ENCODE results near the gene PPIC. TPM values are rescaled to one million over a fixed set of nuclear protein-coding genes. Genes with fewer than 3 reads are reported as not detected.
"Not testable (repeated sequence)": the region's sequence is repeated elsewhere in the genome, so short reads cannot be mapped to it uniquely, and the experiment has no call there.

PPIC gene
- polyA plus RNA-seq, 1 donor: 28.0 TPM

DNA sequence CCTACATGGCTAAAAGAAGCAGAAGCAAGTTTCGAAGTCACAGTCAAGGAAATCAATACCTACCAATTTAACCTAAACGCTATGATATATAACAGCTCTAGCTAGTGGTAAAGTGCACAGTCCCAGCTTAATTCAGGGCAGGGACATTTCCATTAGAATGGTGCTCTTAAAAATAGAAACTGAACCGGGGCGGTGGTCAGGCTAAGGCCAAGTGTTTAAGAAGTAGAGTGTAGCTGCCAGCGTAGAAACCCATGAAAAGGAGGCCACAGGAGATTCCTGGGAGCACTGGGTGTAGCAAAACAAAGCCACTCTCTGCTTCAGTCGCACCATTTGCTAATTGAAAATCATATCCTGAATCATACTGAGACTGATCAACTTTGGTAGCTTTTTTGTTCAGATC, 28.8 kb downstream of the PPIC start:
- no peak for DNase-seq (ENCODE audit: low read depth)

DNA sequence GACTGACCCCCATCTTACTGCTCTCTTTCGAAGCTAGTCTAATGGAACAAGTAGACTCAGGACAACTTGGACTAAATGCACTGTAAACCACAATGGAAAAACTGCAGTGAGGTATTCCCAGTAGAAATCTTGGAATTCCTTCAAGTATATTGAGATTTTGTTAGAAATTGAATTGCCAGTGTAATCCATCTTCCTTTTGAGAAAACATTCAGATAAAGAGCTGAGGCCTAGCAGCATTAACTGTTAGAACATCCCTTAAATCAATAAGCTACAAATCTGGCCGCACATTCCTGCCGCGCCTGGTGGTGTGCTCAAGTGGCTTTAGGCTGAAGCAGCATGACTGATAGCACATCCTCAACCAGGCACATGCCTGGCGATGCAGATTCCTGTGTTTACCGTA, 29.3 kb downstream of the PPIC start:
- no peak for DNase-seq (ENCODE audit: low read depth)

DNA sequence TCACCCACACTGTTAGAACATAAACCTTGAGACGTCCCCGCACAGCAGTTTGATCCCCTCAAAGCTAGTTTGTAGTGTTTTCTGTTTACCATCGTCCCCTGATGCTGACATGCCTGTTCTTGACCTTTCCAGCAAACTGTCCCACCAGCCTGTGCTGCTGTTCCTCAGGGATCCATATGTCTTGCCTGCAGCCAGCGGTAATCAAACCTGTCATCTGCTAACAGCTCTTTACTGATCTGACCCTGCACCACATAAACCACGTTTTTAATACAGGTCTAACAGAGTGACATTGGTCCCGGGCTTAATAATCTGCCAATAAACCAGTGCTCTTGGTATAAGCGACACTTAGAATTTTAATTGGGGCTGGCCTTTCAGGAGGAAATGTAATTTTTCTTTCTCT, 34.7 kb downstream of the PPIC start:
- no peak for DNase-seq (ENCODE audit: low read depth)

DNA sequence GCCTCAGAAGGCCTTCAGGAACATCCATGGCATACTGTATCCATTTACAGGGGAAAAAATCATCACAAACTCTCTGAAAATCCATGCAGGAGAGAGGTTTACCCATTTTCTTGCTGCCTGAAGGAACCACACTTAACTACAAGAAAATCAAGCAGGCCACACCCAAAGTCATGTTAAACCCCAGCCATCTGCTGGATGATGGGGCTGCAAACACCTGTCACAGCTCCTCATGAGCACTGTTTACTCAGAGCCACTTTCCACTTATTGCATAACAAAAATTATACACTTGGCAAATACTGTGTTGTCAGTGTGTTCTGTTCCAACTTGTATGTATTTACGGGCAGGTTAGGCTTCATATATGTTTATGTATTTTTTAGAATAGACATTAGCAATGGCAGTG, 35.8 kb downstream of the PPIC start:
- DNase-seq (ENCODE audit: low read depth): no peak

DNA sequence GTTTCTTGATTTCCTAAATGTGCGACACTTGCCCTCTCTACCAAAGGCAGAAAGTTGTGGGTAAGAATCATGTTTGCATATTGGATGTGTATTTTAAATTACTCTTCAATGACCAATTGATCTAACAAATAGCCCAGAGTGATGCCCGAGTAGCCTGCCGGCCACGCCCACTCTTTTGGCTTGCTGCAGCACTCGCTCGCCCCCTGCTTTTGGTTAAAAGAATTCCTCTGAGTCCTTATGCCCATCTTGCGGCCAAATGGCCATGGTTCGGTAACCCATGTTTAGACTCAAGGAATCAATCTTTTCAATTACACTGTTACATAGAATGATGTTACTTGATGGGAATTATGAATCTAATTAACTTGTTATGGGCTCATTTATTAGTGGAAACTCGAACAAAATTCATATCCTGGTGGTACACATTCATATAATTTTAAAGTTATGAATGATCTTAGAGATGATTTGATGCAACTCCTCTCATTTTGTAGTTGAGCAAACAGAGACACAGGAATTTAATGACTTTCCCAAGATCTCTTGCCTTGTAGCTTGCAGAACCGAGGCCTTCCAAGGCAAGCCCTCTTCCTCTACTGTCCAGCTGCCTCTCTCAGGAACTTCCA, 36.5 kb downstream of the PPIC start:
- DNase-seq (ENCODE audit: low read depth): no peak

DNA sequence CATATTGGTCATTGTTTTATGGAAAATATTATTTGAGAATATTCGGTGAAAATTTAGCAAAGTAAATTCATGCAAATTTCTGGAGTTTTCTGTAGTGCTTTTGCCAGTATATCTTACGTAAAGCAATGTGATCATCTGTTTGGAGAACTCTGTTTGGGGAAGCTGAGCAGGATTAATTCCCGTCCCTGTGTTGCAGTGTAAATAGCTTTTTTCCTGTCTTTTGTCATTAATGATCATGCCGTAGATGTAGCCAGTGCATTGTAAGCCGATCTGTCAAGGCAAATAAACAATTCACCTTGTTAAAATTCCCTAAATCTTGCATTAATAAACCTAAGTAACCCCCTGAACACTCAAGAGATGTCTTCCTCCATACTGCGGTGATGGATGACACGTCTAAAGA, 39.2 kb downstream of the PPIC start:
- DNase-seq (ENCODE audit: low read depth): no peak

DNA sequence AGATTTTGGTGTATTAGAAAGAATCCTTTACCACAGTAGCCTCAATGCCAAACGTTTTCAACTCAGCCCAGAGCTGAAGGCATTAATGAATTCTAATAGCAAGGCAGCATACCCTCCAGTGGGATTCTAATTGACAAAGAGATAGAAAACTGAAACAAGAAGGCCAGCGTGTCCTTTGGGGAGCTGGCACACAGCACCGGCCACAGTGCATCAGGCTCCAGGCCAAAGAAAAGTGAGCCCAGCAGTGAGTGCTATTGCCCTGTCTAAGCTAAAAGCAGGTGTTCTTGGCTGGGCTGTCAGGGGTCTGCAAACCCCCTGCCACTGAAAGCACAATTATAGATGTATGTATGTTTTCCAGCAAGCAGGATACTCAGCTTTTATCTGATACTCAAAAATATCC, 40.4 kb downstream of the PPIC start:
- DNase-seq (ENCODE audit: low read depth): no peak

DNA sequence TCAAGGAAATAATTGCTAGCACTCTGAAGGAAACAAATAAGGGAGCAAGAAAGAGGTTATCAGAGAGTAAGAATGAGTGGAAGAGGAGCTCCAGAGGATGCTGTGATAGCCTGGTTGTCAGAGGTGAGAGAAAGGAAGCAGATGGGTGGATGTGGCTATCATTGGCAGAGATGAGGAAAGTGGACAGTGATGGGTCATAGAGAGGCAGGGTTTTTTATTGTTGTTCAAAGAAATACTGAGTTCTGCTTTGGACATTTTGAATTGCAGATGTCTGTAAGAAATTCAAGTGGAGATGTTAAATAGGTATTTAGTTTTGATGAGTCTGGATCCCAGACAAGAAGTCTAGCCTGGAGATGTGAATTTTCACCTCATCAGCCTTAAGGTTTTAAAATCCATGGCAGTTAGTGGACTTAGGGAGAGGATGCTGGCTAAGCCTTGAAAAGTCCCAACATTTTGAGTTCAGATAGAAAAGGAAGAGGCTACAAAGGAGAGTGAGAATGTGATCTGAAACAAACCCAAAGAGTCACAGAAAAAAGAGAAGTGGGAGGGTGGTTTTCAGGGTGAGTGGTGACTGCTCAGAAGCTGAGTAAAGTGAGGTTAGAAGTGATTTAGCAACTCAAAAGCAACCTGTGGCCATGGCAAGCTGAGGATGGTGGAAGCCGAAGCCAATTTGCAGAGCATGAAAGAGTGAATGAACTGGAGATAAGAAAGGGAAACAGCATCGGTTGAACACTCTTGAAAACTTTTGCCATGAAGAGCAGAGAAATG, 50.4 kb downstream of the PPIC start:
- DNase-seq (ENCODE audit: low read depth): no peak

DNA sequence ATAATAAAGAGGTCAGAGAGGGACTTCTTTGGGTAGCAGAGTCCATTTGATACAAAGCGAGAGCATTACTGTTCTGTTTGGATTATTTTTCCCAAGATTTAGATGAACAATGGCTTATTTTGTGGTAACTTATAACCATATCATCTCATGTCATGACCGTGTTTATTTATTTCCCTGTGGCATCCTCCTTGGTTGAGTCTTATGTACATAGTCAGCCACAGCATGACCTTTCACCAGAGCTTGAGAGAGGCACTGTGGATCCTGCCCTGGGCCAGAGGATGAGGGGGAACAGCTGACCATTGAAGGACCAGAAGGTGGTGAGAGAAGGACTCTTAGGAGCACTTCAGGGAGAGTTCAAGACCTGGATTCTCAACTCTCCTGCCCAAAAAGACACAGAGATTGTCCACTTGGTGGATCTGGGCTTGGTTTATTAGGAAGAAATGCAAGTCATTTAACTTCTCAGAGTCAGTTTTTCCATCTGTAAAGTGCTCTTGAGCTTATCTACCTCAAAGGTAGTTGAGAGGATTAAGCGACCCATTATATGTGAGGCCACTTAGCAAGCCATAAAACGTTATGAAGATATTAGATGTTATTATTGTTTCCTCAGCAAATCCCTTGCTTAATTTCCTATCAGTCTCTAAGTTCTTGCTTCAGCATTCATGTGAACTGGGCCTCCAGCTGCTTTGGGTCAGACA, 51.4 kb downstream of the PPIC start:
- no peak for DNase-seq (ENCODE audit: low read depth)

DNA sequence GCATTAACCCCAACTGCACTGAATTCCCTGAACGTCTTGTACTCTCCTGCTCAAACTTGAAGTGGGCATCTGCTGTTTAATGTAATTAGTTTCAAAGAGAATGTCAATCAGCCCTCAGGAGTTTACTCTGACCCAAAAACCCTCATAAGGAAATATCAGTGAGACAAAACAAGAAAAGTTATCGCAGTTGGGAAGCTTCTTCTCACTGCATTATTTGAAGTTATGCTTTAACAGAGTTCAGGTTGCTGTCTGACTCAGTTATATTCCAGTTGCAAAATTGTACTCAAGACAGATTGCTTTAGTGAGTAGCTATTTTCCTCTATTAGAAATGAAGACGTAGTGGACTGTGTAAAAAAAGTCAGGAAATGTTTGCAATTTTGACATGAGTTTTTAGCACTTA, 52.1 kb downstream of the PPIC start:
- no peak for DNase-seq (ENCODE audit: low read depth)

DNA sequence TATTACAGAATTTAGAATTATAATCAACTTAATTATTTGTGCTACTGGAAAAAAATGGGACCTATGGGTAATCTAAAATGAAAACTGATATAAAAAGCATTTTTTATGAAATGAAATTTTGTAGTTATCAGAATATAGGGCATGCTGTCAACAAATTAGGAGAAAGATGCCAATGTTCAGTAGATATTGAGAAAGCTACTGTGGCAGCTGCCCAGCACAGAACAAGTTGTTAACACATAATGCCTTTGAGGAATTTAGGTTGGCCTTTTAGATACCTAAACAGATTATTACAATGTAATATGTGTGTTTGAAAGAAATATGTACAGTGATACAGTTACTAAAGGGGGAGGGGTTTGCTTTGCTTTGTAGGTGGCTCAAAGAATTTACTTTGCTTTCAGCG, 54.1 kb downstream of the PPIC start:
- DNase-seq (ENCODE audit: low read depth): no peak

DNA sequence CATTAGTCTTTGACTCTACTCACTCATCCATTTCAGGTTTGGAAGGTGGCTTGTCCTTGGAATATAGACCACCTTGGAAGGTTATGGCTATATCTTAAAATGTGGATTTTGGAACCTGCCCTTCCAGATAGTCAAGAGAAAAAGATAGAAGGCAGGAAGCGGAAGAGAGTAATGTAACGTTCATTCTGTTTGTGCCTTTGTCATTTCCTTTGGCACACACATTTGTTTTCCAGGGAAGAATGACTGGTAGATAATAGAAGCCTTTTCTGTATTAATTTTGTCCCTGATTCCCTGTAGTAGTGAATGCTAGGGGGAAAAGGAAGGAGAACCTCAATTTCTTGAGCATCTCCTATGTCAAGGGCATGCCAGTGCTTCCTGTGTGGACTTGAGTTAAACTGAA, 54.7 kb downstream of the PPIC start:
- DNase-seq (ENCODE audit: low read depth): no peak

DNA sequence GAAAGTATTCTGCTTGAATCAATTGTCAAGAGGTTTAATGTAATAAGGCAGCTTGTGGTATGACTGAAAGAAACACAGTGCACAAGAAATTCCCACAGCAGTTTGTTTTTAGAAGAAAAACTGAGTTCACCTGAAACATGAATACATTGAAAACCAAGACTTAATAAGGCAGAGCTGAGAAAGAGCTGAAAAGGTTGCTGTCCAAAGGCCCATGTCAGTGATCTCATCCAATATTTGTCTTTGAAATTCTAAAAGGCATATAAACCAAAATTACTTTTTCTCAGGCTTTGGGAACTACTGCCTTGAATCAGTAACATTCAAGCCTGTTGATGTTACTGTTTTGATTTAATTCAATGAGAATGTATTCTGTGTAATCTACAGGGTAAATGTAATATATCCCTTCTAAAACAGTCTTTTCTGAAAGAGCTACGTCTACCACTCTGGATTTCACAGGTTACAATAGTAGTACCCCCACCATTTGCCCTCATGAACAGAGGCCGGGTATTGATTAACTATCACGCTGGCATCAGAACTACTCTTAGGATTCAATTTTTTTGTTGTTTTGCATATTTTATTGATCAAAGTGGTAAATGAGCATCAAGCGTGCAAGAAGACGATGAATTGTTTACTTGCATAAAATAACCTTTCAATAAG, 57.8 kb downstream of the PPIC start:
- DNase-seq (ENCODE audit: low read depth): no peak

DNA sequence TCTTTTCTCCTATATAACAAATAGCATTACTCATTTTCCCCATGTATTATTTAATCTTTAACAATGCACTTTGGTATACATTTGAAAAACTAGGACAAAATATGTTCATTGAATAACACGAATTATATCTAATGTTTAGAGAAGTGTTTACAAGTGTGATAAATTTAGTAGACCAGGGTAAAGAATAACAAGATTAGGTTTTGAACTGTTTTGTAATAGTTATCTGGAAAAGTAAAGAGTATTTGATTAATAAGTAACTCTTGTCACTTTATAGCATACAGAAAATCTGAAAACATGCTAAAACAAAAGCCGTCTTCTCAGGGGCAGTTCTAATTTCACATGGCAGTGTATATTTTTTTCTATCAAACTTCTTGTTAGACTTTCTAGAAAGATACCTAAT, 58.5 kb downstream of the PPIC start:
- no peak for DNase-seq (ENCODE audit: low read depth)

DNA sequence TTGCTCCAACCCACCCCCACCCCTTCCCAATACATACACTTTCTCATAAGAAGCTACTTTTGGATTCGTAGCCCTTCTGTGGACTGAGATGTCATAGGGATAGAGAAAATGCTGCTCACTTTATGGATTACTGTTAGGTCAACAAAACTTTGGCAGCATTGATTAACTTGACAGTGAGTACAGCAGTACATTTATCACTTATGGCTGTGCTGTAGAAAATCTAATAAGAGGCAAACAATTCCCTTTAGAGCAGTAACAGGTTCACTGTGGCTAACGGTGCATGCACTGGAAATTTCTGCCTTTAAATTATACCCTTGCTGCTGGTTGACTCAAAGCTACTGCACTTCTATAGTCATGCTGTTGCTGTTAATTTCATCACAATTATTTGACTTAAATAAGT, 59.2 kb downstream of the PPIC start:
- no peak for DNase-seq (ENCODE audit: low read depth)

DNA sequence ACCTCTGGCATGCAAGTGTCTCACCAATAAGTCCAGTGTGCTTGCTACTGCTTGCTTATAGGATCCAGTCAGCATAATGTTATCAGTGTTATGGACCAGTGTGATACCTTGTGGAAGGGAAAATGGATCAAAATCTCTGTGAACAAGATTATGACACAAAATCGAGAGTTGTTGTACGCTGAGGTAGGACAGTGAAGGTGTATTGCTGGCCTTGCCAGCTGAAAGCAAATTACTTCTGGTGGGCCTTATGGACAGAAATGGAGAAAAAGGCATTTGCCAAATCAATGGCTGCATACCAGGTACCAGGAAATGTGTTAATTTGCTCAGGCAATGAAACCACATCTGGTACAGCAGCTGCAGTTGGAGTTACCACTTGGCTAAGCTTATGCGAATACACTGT, 62.3 kb downstream of the PPIC start:
- DNase-seq (ENCODE audit: low read depth): not testable (repeated sequence)

DNA sequence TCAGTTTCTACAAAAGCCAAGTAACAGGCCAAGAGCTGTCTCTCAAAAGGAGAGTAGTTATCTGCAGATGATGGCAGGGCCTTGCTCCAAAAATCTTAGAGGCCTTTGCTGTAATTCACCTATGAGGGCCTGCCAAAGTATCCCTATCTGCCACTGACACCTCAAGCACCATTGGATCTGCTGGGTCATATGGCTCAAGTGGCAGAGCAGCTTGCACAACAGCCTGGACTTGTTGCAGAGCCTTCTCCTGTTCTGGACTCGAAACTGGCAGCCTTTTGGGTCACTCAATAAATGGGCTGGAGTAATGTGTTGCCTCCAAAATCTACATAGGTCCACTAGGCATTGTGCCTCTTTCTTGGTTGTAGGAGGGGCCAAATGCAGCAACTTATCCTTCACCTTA, 62.8 kb downstream of the PPIC start:
- DNase-seq (ENCODE audit: low read depth): not testable (repeated sequence)

Other genes starting within 250 kb of the PPIC start
- 12.0 TPM for gene SNX24, start 191.1 kb downstream of the PPIC start, polyA plus RNA-seq (ENCODE audit: insufficient read length)
- 0.81 TPM for gene PRDM6, start 52.5 kb upstream of the PPIC start, polyA plus RNA-seq (ENCODE audit: insufficient read length)